Neural progenitor cell (in vitro differentiated cells): ENCODE data around the gene BAIAP2. TPM values are rescaled to one million over a fixed set of nuclear protein-coding genes. Genes with fewer than 3 reads are reported as not detected.

Source experiments
- DNase-seq: peaks from one replicate; pipeline ENCODE4 v3.0.0-alpha.2; 2016; ENCODE audit warnings: low spot score
- H2AFZ ChIP-seq: fragments of 200-600 bp; sonication (generic); replicated peaks from 2 replicates; pipeline ENCODE4 v1.6.1; 2016; ENCODE audit warnings: antibody characterized with exemption
- H3F3A ChIP-seq: fragments of 200-600 bp; sonication (generic); 2 replicates; pipeline ENCODE4 v1.6.1; 2016; ENCODE audit warnings: antibody characterized with exemption, low read depth
- H3K27ac ChIP-seq: fragments of 200-600 bp; sonication (generic); 2 replicates; pipeline ENCODE4 v1.5.1; 2016; ENCODE audit warnings: mild to moderate bottlenecking
- H3K27me3 ChIP-seq: fragments of 200-600 bp; sonication (generic); 2 replicates; pipeline ENCODE4 v1.6.1; 2016; ENCODE audit warnings: mild to moderate bottlenecking, moderate library complexity
- H3K36me3 ChIP-seq: fragments of 200-600 bp; sonication (generic); 2 replicates; pipeline ENCODE4 v1.5.1; 2016
- H3K4me1 ChIP-seq: fragments of 200-600 bp; sonication (generic); 2 replicates; pipeline ENCODE4 v1.6.1; 2016; ENCODE audit warnings: mixed run types
- H3K4me2 ChIP-seq: fragments of 200-600 bp; sonication (generic); 2 replicates; pipeline ENCODE4 v1.6.1; 2016
- H3K4me3 ChIP-seq: fragments of 200-600 bp; sonication (generic); 2 replicates; pipeline ENCODE4 v1.5.1; 2016
- H3K79me2 ChIP-seq: fragments of 200-600 bp; sonication (generic); 2 replicates; pipeline ENCODE4 v1.6.1; 2016; ENCODE audit warnings: low read depth
- H3K9ac ChIP-seq: fragments of 200-600 bp; sonication (generic); 2 replicates; pipeline ENCODE4 v1.6.1; 2016
- H3K9me3 ChIP-seq: fragments of 200-600 bp; sonication (generic); 2 replicates; pipeline ENCODE4 v1.5.1; 2016; ENCODE audit warnings: low read depth
- H4K20me1 ChIP-seq: fragments of 200-600 bp; sonication (generic); 2 replicates; pipeline ENCODE4 v1.6.1; 2016; ENCODE audit warnings: low read depth
- H3K27ac Mint-ChIP-seq: 3 replicates; pipeline ENCODE4 v1.8.0; 2021; ENCODE audit warnings: mixed read lengths
- H3K27me3 Mint-ChIP-seq: 2 replicates; pipeline ENCODE4 v1.8.0; 2022; ENCODE audit warnings: low read depth, mild to moderate bottlenecking, inconsistent platforms, moderate library complexity, mixed read lengths; ENCODE audit not compliant: insufficient read depth
- H3K36me3 Mint-ChIP-seq: 3 replicates; pipeline ENCODE4 v1.8.0; 2021; ENCODE audit warnings: mixed read lengths
- H3K4me1 Mint-ChIP-seq: 3 replicates; pipeline ENCODE4 v1.8.0; 2021; ENCODE audit warnings: mixed read lengths
- H3K4me3 Mint-ChIP-seq: 3 replicates; pipeline ENCODE4 v1.8.0; 2021; ENCODE audit warnings: mild to moderate bottlenecking, moderate library complexity, mixed read lengths
- H3K9me3 Mint-ChIP-seq: 3 replicates; pipeline ENCODE4 v1.8.0; 2020; ENCODE audit warnings: mixed read lengths
- EZH2 ChIP-seq: fragments of 200-600 bp; sonication (generic); IDR thresholded peaks from 2 replicates; pipeline ENCODE4 v1.6.1; 2017; ENCODE audit warnings: antibody characterized with exemption, mild to moderate bottlenecking, moderate library complexity
- EZH2phosphoT487 ChIP-seq: fragments of 200-600 bp; sonication (generic); IDR thresholded peaks from 2 replicates; pipeline ENCODE4 v1.6.1; 2017; ENCODE audit warnings: antibody characterized with exemption
- total RNA-seq: library from RNA; depleted of rRNA; stranded (reverse); fragments of >200 nt; gene quantifications from 2 replicates; pipeline ENCODE4 v1.2.3, GENCODE V29; 2015; ENCODE audit warnings: low replicate concordance
- TF ChIP-seq, protein P1 (sequence below): fragments of 200-600 bp; sonication (generic); IDR thresholded peaks from 2 replicates; pipeline ENCODE4 v1.5.1; 2017; ENCODE audit warnings: antibody characterized with exemption, mild to moderate bottlenecking

The BAIAP2 gene
- total RNA-seq, 1 donor from 2014 or later = 15.6 TPM

DNA sequence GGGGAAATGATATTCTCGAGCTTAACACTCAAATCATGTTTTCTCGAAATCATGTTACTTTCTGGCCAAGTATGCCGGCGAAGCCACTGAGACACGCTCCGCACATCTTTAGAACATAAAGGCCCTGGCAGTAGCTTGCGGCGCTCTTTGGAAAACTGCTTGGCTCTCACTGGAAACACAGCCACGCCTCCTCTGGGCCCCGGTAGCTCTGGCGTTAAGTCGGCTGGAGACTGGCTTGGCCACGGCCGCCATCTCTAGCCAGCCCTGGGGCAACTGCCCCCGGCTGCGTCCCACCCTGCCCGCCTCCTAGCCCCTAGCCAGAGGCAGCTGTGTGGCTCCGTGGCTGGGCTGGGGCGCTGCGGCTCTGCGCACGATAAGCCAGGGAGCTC is 9.2 kb upstream of the BAIAP2 start:
- H3K9me3 ChIP-seq = no peaks in the 10 kb centered on the region
- no peak overlapping the region for H3K4me3 Mint-ChIP-seq
- H3K27ac ChIP-seq = no peak overlapping the region
- no peak overlapping the region for H3K4me3 ChIP-seq
- no peaks in the 10 kb centered on the region for H3K36me3 Mint-ChIP-seq
- DNase-seq = no peak
- H3K9me3 Mint-ChIP-seq = no peaks in the 10 kb centered on the region
- H2AFZ ChIP-seq = no peak overlapping the region
- H3K9ac ChIP-seq = no peak overlapping the region
- H3K79me2 ChIP-seq = no peaks in the 10 kb centered on the region
- no peaks in the 10 kb centered on the region for H3K36me3 ChIP-seq
- TF ChIP-seq EZH2 (no peak), EZH2phosphoT487 (no peak)
- TF ChIP-seq, protein P1, sequence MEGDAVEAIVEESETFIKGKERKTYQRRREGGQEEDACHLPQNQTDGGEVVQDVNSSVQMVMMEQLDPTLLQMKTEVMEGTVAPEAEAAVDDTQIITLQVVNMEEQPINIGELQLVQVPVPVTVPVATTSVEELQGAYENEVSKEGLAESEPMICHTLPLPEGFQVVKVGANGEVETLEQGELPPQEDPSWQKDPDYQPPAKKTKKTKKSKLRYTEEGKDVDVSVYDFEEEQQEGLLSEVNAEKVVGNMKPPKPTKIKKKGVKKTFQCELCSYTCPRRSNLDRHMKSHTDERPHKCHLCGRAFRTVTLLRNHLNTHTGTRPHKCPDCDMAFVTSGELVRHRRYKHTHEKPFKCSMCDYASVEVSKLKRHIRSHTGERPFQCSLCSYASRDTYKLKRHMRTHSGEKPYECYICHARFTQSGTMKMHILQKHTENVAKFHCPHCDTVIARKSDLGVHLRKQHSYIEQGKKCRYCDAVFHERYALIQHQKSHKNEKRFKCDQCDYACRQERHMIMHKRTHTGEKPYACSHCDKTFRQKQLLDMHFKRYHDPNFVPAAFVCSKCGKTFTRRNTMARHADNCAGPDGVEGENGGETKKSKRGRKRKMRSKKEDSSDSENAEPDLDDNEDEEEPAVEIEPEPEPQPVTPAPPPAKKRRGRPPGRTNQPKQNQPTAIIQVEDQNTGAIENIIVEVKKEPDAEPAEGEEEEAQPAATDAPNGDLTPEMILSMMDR = no peak
- peaks cover 11% of the 10 kb centered on the region for H3F3A ChIP-seq
- no peaks in the 10 kb centered on the region for H4K20me1 ChIP-seq
- H3K4me1 ChIP-seq = peaks cover 9% of the 10 kb centered on the region
- H3K27ac Mint-ChIP-seq = no peak overlapping the region
- peaks cover 45% of the 10 kb centered on the region for H3K4me1 Mint-ChIP-seq
- no peak overlapping the region for H3K4me2 ChIP-seq
- peaks cover 7% of the 10 kb centered on the region for H3K27me3 Mint-ChIP-seq
- peaks cover 11% of the 10 kb centered on the region for H3K27me3 ChIP-seq

GRCh38 chr17:81026266-81027036 is 8.5 kb upstream of the BAIAP2 start:
- H3K9me3 Mint-ChIP-seq = no peaks in the 10 kb centered on the region
- peaks cover 3% of the 10 kb centered on the region for H3K36me3 Mint-ChIP-seq
- no peaks in the 10 kb centered on the region for H3K36me3 ChIP-seq
- no peaks in the 10 kb centered on the region for H3K9me3 ChIP-seq
- no peak overlapping the region for H2AFZ ChIP-seq
- H3K4me3 Mint-ChIP-seq = peak overlapping the region; percentile 37
- H3K4me2 ChIP-seq = no peak overlapping the region
- peaks cover 11% of the 10 kb centered on the region for H3K27me3 Mint-ChIP-seq
- peaks cover 9% of the 10 kb centered on the region for H3K4me1 ChIP-seq
- H3K4me1 Mint-ChIP-seq = peaks cover 47% of the 10 kb centered on the region
- H3K27ac Mint-ChIP-seq = peak overlapping the region; percentile 90
- no peak overlapping the region for H3K27ac ChIP-seq
- DNase-seq = no peak
- TF ChIP-seq EZH2phosphoT487 = no peak
- H3K9ac ChIP-seq = no peak overlapping the region
- no peak overlapping the region for H3K4me3 ChIP-seq
- H4K20me1 ChIP-seq = no peaks in the 10 kb centered on the region
- H3F3A ChIP-seq = peaks cover 11% of the 10 kb centered on the region
- H3K27me3 ChIP-seq = peaks cover 11% of the 10 kb centered on the region
- H3K79me2 ChIP-seq = no peaks in the 10 kb centered on the region

GRCh38 chr17:81027038-81027437 is 7.9 kb upstream of the BAIAP2 start:
- no peak for DNase-seq
- H2AFZ ChIP-seq = no peak overlapping the region
- no peak overlapping the region for H3K4me3 ChIP-seq
- no peaks in the 10 kb centered on the region for H3K79me2 ChIP-seq
- H3K36me3 ChIP-seq = no peaks in the 10 kb centered on the region
- peaks cover 11% of the 10 kb centered on the region for H3K27me3 ChIP-seq
- peaks cover 9% of the 10 kb centered on the region for H3K4me1 ChIP-seq
- no peak overlapping the region for H3K27ac Mint-ChIP-seq
- H3K9me3 Mint-ChIP-seq = no peaks in the 10 kb centered on the region
- peaks cover 11% of the 10 kb centered on the region for H3K27me3 Mint-ChIP-seq
- no peak overlapping the region for H3K27ac ChIP-seq
- H3K36me3 Mint-ChIP-seq = peaks cover 3% of the 10 kb centered on the region
- peak overlapping the region; percentile 0 for H3K4me3 Mint-ChIP-seq
- TF ChIP-seq EZH2phosphoT487 (no peak), EZH2 (no peak)
- TF ChIP-seq, protein P1 = no peak
- no peaks in the 10 kb centered on the region for H3K9me3 ChIP-seq
- H3K4me1 Mint-ChIP-seq = peaks cover 47% of the 10 kb centered on the region
- no peak overlapping the region for H3K4me2 ChIP-seq
- no peak overlapping the region for H3K9ac ChIP-seq
- peaks cover 11% of the 10 kb centered on the region for H3F3A ChIP-seq
- H4K20me1 ChIP-seq = no peaks in the 10 kb centered on the region
